Measurements from ENCODE around the gene VILL.

- TF ChIP-seq CTCF (IDR thresholded peaks at IDR 0.05) (no peak), POLR2A (IDR thresholded peaks at IDR 0.05) (no peak), EP300 (IDR thresholded peaks at IDR 0.05) (no peak), POLR2AphosphoS5 (IDR thresholded peaks at IDR 0.05) (no peak)
Measured at GRCh38 chr3:38026856-38027255, 36.3 kb downstream of the VILL start.

Measured in upper lobe of left lung (tissue), 4 donors.